HepG2 (cell line): Measurements from ENCODE around the gene TULP3. TPM values are rescaled to one million over a fixed set of nuclear protein-coding genes. Genes with fewer than 3 reads are reported as not detected.

Experiments used
- ATAC-seq: fragments of 200-7000 bp; cut with Tn5 transposase; 3 replicates; pipeline ENCODE4 v1.9.1; 2020; ENCODE audit warnings: mild to moderate bottlenecking, moderate library complexity
- BruUV-seq: library from RNA; stranded (reverse); fragments of 400-500 nt; replicated peaks from 2 replicates; lab custom pipeline; 2021; lab: Mats Ljungman, UMichigan
- CTCF ChIA-PET: fragments of 300-600 bp; formaldehyde crosslinking; extraction: SDS; loops from one replicate; lab custom pipeline; 2021; ENCODE audit warnings: low total read pairs, inconsistent platforms, low intra/inter-chr PET ratio; lab: Yijun Ruan, JAX
- POLR2A ChIA-PET: fragments of 350-600 bp; sonication (Branson Sonifier 250); formaldehyde crosslinking; loops from one replicate; lab custom pipeline; 2020; ENCODE audit warnings: antibody characterized with exemption, inconsistent platforms; lab: Yijun Ruan, JAX
- DNase-seq: peaks from one replicate; pipeline ENCODE4 v3.0.0-alpha.2; 2015; ENCODE audit warnings: low spot score
- FAIRE-seq: peaks from 3 replicates; lab custom pipeline; 2011; peaks lifted over from hg19 to GRCh38; lab: Jason Lieb, UNC
- H2AFZ ChIP-seq: one replicate; pipeline ENCODE4 v1.6.1; 2011; ENCODE audit warnings: low read length, inconsistent platforms
- H3K27ac ChIP-seq: fragments of 300-600 bp; 3 replicates; pipeline ENCODE4 v1.8.0; 2011; ENCODE audit warnings: mixed run types, mild to moderate bottlenecking, mixed read lengths, low read length, inconsistent platforms; ENCODE audit not compliant: insufficient read depth; ENCODE audit errors: extremely low read length
- H3K27me3 ChIP-seq, 2 experiments: fragments of 200-600 bp in 1 of 2; 2 replicates in 1 of 2; 3 replicates in 1 of 2; pipeline versions ENCODE4 v1.6.0 to v1.8.0; 2011; ENCODE audit warnings: low read length in 2 of 2, mild to moderate bottlenecking in 2 of 2, moderate library complexity in 2 of 2, inconsistent platforms in 1 of 2; ENCODE audit not compliant: insufficient read depth in 2 of 2, control insufficient read depth in 1 of 2
- H3K36me3 ChIP-seq, 2 experiments: fragments of 200-600 bp in 1 of 2; replicated peaks in 1 of 2; 2 replicates in 1 of 2; 3 replicates in 1 of 2; pipeline versions ENCODE4 v1.5.1 to v1.8.0; 2011; ENCODE audit warnings: low read length in 2 of 2, inconsistent platforms in 1 of 2; ENCODE audit not compliant: insufficient read depth in 2 of 2, control insufficient read depth in 1 of 2
- H3K4me1 ChIP-seq: 2 replicates; pipeline ENCODE4 v1.5.1; 2012; ENCODE audit warnings: low read length, inconsistent platforms; ENCODE audit not compliant: insufficient read depth
- H3K4me2 ChIP-seq: 2 replicates; pipeline ENCODE4 v1.6.0; 2011; ENCODE audit warnings: low read depth, low read length, inconsistent platforms
- H3K4me3 ChIP-seq, 3 experiments: fragments of 200-600 bp in 1 of 3; sonication (generic), shearing (Covaris generic) in 1 of 3; replicated peaks in 1 of 3; 2 replicates each; pipeline ENCODE4 v1.5.1; 2011 to 2016; ENCODE audit warnings: low read length in 3 of 3, inconsistent platforms in 2 of 3, low read depth in 2 of 3, mild to moderate bottlenecking in 2 of 3, control low read depth in 1 of 3, mixed read lengths in 1 of 3; ENCODE audit not compliant: insufficient read depth in 1 of 3
- H3K79me2 ChIP-seq: one replicate; pipeline ENCODE4 v1.6.1; 2011; ENCODE audit warnings: low read length, inconsistent platforms; ENCODE audit not compliant: insufficient read depth
- H3K9ac ChIP-seq: 2 replicates; pipeline ENCODE4 v1.6.0; 2011; ENCODE audit warnings: mild to moderate bottlenecking, low read depth, low read length, inconsistent platforms; ENCODE audit not compliant: insufficient read depth
- H3K9me3 ChIP-seq: 2 replicates; pipeline ENCODE4 v1.5.1; 2012; ENCODE audit warnings: mild to moderate bottlenecking, low read length
- H4K20me1 ChIP-seq: 2 replicates; pipeline ENCODE4 v1.6.0; 2011; ENCODE audit warnings: inconsistent platforms, mild to moderate bottlenecking, low read length, moderate library complexity; ENCODE audit not compliant: insufficient read depth
- CREB1 ChIP-seq, 2 experiments: fragments of 450-650 bp in 1 of 2; IDR thresholded peaks; 2 replicates each; pipeline ENCODE4 v1.6.1; 2016 to 2017; ENCODE audit warnings: control low read depth in 1 of 2, mild to moderate bottlenecking in 1 of 2, missing compliant biosample characterization in 1 of 2, missing genetic modification characterization in 1 of 2
- FOSL1 ChIP-seq: sonication (generic); formaldehyde crosslinking; IDR thresholded peaks from 2 replicates; pipeline ENCODE4 v1.9.0; 2021; ENCODE audit warnings: missing genetic modification reagents, borderline replicate concordance
- HOXA3 ChIP-seq: sonication (generic); formaldehyde crosslinking; IDR thresholded peaks from 2 replicates; pipeline ENCODE4 v1.5.0; 2020; ENCODE audit warnings: missing genetic modification reagents
- KDM5B ChIP-seq: sonication (generic); formaldehyde crosslinking; IDR thresholded peaks from 2 replicates; pipeline ENCODE4 v1.4.0; 2020; ENCODE audit warnings: missing genetic modification reagents, mild to moderate bottlenecking, borderline replicate concordance
- KLF13 ChIP-seq: sonication (generic); formaldehyde crosslinking; IDR thresholded peaks from 2 replicates; pipeline ENCODE4 v1.4.0; 2020; ENCODE audit warnings: mild to moderate bottlenecking, missing genetic modification reagents
- KMT2B ChIP-seq: IDR thresholded peaks from 2 replicates; pipeline ENCODE4 v1.6.1; 2016; ENCODE audit warnings: missing genetic modification reagents, missing compliant biosample characterization
- RCOR2 ChIP-seq: IDR thresholded peaks from 2 replicates; pipeline ENCODE4 v1.6.1; 2016; ENCODE audit warnings: missing biosample characterization, missing genetic modification reagents
- ZNF260 ChIP-seq: sonication (generic); formaldehyde crosslinking; IDR thresholded peaks from 2 replicates; pipeline ENCODE4 v1.4.0; 2020; ENCODE audit warnings: missing genetic modification reagents, low read depth, mild to moderate bottlenecking, borderline replicate concordance
- ZNF496 ChIP-seq: sonication (generic); formaldehyde crosslinking; IDR thresholded peaks from 2 replicates; pipeline ENCODE4 v1.8.1; 2023; ENCODE audit warnings: mild to moderate bottlenecking, moderate library complexity, missing genetic modification reagents; ENCODE audit not compliant: insufficient replicate concordance
- WGBS: methylation state at CpG from one replicate; pipeline ENCODE4 v1.1.6; 2017; ENCODE audit warnings: low lambda C conversion rate; 5-methylcytosine and 5-hydroxymethylcytosine counted together
- in situ Hi-C: cut with HindIII; loops from 2 replicates; pipeline ENCODE4 v1.10.0; 2017; ENCODE audit warnings: low pct_unique_long_range_greater_than_20kb; ENCODE audit not compliant: extremely low pct_ligation_motif_present
- intact Hi-C: fragments of 100-400 bp; cut with micrococcal nuclease; formaldehyde crosslinking; loops from one replicate; pipeline ENCODE4 v1.10.0; 2022; ENCODE audit not compliant: unreplicated experiment
- polyA plus RNA-seq, 8 experiments: library from polyadenylated mRNA; depleted of rRNA in 3 of 8; stranded (reverse) in 7 of 8; unstranded in 1 of 8; fragments of >200 nt; fragmentation: Illumina TruSeq in 4 of 8; extraction: Trizol in 4 of 8; gene quantifications; 2 replicates each; pipeline versions ENCODE4 v1.2.1 to v1.2.3, GENCODE V29; 2011 to 2016; ENCODE audit warnings: low read depth in 4 of 8, missing spikeins in 1 of 8, mixed read lengths in 1 of 8; ENCODE audit not compliant: insufficient read depth in 1 of 8
- total RNA-seq, 5 experiments: library from RNA; depleted of rRNA; stranded (reverse); fragments of >200 nt; fragmentation: Illumina TruSeq; extraction: Trizol; gene quantifications; 2 replicates each; pipeline ENCODE4 v1.2.3, GENCODE V29; 2016; ENCODE audit warnings: low read depth in 1 of 5
- TF ChIP-seq, protein P1 (sequence below), 2 experiments: fragments of 450-650 bp in 1 of 2; sonication (generic) in 1 of 2; formaldehyde crosslinking in 1 of 2; IDR thresholded peaks; 2 replicates each; pipeline versions ENCODE4 v1.6.1 to v1.8.0; 2016 to 2022; ENCODE audit warnings: antibody characterized with exemption in 1 of 2, mild to moderate bottlenecking in 1 of 2, missing genetic modification reagents in 1 of 2

The TULP3 gene
- total and polyA plus RNA-seq, 2 of the 13 experiments (the other 11 are each of a cell fraction or from before 2014, with no cell fraction given), result 11.2 to 13.2 TPM

DNA sequence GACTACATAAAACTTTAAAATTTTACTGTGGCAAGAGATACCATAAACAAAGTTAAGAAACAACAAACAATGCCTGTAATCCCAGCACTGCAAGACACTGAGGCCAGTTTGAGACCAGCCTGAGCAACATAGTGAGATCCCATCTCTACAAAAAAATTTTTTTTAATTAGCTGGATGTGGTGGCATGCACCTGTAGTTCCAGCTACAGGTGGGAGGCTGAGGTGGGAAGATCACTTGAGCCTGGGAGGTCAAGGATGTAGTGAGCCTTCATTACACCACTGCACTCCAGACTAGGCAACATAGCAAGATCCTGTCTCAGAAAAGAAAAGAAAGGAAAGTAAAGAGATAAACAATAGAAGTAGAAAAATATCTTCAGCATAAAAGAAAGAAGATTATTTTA lies 30.5 kb upstream of the TULP3 start:
- Histone ChIP-seq H3K4me1 (peaks cover 12% of the 10 kb centered on the region), H3K4me2 (no peak overlapping the region), H3K36me3 (peaks cover 19 to 57% of the 10 kb centered on the region in 2 experiments), H3K27me3 (no peaks in the 10 kb centered on the region), H3K9me3 (no peaks in the 10 kb centered on the region), H4K20me1 (no peaks in the 10 kb centered on the region), H3K79me2 (no peaks in the 10 kb centered on the region), H3K27ac (no peak overlapping the region), H3K4me3 (no peak overlapping the region), H2AFZ (no peak overlapping the region), H3K9ac (no peak overlapping the region)
- DNase-seq (no peak), FAIRE-seq (no peak), ATAC-seq (no peak)
- in situ Hi-C loops, result no loop called here
- ChIA-PET CTCF (no interaction called here), POLR2A (no interaction called here)
- TF ChIP-seq KMT2B (no peak), CREB1 (IDR thresholded peaks at IDR 0.05) (no peak), CREB1 (CRISPR knock-in tag; IDR thresholded peaks at IDR 0.05) (no peak)
- BruUV-seq, result no TSS peak
- intact Hi-C loops, result no loop called here

DNA sequence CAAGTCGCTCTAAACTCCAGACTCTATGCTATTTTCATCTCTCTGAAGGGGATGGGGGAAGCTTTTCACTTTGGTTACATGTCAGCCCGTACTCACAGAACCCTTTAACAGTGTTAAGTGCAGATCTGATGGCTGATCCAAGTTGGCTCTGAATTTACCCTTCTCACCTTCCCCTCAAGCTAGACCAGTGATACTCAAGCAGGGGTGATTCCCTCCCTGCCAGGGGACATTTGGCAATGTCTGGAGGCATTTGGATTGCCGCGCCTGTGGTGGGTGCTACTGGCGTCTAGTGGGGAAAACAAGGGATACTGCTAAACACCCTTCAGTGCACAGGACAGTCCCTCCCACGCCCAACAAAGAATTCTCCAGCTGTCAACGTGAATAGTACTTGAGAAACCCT lies 27.8 kb upstream of the TULP3 start:
- CTCF ChIA-PET, result no interaction called here
- POLR2A ChIA-PET, result no interaction called here
- no TSS peak for BruUV-seq
- intact Hi-C loops (no loop called here), in situ Hi-C loops (no loop called here)
- Histone ChIP-seq H3K36me3 (peaks cover 25 to 77% of the 10 kb centered on the region in 2 experiments), H4K20me1 (no peaks in the 10 kb centered on the region), H3K27me3 (no peaks in the 10 kb centered on the region), H3K9me3 (no peaks in the 10 kb centered on the region), H3K4me3 (no peak overlapping the region), H2AFZ (no peak overlapping the region), H3K9ac (no peak overlapping the region), H3K27ac (no peak overlapping the region), H3K4me1 (no peaks in the 10 kb centered on the region), H3K4me2 (no peak overlapping the region), H3K79me2 (no peaks in the 10 kb centered on the region)
- WGBS, result 95% methylated on average over 5 of the region's 7 CpGs
- ATAC-seq (no peak), DNase-seq (no peak), FAIRE-seq (no peak)
- TF ChIP-seq RCOR2 (CRISPR knock-in tag) (no peak), KLF13 (CRISPR knock-in tag) (no peak), FOSL1 (CRISPR knock-in tag) (no peak), HOXA3 (CRISPR knock-in tag) (no peak), ZNF496 (CRISPR knock-in tag) (no peak), ZNF260 (CRISPR knock-in tag) (no peak), KDM5B (CRISPR knock-in tag) (no peak)
- TF ChIP-seq, protein P1, sequence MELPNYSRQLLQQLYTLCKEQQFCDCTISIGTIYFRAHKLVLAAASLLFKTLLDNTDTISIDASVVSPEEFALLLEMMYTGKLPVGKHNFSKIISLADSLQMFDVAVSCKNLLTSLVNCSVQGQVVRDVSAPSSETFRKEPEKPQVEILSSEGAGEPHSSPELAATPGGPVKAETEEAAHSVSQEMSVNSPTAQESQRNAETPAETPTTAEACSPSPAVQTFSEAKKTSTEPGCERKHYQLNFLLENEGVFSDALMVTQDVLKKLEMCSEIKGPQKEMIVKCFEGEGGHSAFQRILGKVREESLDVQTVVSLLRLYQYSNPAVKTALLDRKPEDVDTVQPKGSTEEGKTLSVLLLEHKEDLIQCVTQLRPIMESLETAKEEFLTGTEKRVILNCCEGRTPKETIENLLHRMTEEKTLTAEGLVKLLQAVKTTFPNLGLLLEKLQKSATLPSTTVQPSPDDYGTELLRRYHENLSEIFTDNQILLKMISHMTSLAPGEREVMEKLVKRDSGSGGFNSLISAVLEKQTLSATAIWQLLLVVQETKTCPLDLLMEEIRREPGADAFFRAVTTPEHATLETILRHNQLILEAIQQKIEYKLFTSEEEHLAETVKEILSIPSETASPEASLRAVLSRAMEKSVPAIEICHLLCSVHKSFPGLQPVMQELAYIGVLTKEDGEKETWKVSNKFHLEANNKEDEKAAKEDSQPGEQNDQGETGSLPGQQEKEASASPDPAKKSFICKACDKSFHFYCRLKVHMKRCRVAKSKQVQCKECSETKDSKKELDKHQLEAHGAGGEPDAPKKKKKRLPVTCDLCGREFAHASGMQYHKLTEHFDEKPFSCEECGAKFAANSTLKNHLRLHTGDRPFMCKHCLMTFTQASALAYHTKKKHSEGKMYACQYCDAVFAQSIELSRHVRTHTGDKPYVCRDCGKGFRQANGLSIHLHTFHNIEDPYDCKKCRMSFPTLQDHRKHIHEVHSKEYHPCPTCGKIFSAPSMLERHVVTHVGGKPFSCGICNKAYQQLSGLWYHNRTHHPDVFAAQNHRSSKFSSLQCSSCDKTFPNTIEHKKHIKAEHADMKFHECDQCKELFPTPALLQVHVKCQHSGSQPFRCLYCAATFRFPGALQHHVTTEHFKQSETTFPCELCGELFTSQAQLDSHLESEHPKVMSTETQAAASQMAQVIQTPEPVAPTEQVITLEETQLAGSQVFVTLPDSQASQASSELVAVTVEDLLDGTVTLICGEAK (IDR thresholded peaks at IDR 0.05), result no peak
- TF ChIP-seq, protein P1 (CRISPR knock-in tag; IDR thresholded peaks at IDR 0.05), result no peak
